ENCODE data around the gene FKTN.

- TF ChIP-seq GATA2 (CRISPR knock-in tag; IDR thresholded peaks at IDR 0.05), result no peak
- no peak for TF ChIP-seq CTCF (IDR thresholded peaks at IDR 0.05)
- no peak for TF ChIP-seq EP300 (IDR thresholded peaks at IDR 0.05; ENCODE audit: borderline replicate concordance in 1 of 2, low read depth in 1 of 2, low read length in 1 of 2)
- TF ChIP-seq TAF1 (IDR thresholded peaks at IDR 0.05; ENCODE audit: borderline replicate concordance, low read depth, low read length), result no peak
- no peak for TF ChIP-seq RFX5 (IDR thresholded peaks at IDR 0.05; ENCODE audit: low read length)
- no peak for TF ChIP-seq MAX (IDR thresholded peaks at IDR 0.05; ENCODE audit: low read depth)
- no peak for TF ChIP-seq REST (IDR thresholded peaks at IDR 0.05; ENCODE audit: low read depth, low read length)
- no peak for TF ChIP-seq USF1 (IDR thresholded peaks at IDR 0.05; ENCODE audit: borderline replicate concordance, low read depth)
- TF ChIP-seq MXI1 (IDR thresholded peaks at IDR 0.05; ENCODE audit: low read depth, low read length), result no peak
- TF ChIP-seq POLR2AphosphoS5 (IDR thresholded peaks at IDR 0.05; ENCODE audit: low read depth, low read length), result no peak
- no peak for TF ChIP-seq SIN3A (IDR thresholded peaks at IDR 0.05; ENCODE audit: borderline replicate concordance, low read depth, low read length)
Observed at GRCh38 chr9:105676351-105676923, 118.5 kb downstream of the FKTN start.
